ENCODE results near the gene ARPIN.

ARPIN gene

GRCh38 chr15:89899295-89899945 is 13.3 kb downstream of the ARPIN start:
- no peak for TF ChIP-seq CTCF (IDR thresholded peaks at IDR 0.05)
- TF ChIP-seq ZFX (IDR thresholded peaks at IDR 0.05; ENCODE audit: borderline replicate concordance) = no peak
- no peak overlapping the region for H3K27ac ChIP-seq

- TF ChIP-seq CTCF (IDR thresholded peaks at IDR 0.05) (peak; percentile 15; the same call in 1 of the 2 replicates), ZFX (IDR thresholded peaks at IDR 0.05; ENCODE audit: borderline replicate concordance) (no peak)
Measured at GRCh38 chr15:89898614-89899294, 14.0 kb downstream of the ARPIN start.

GRCh38 chr15:89898146-89898545 is 14.6 kb downstream of the ARPIN start:
- TF ChIP-seq ZFX (IDR thresholded peaks at IDR 0.05; ENCODE audit: borderline replicate concordance) (no peak), CTCF (IDR thresholded peaks at IDR 0.05) (no peak)
- H3K27ac ChIP-seq = no peak overlapping the region

More at GRCh38 chr15:89898614-89899294, 14.0 kb downstream of the ARPIN start:
- H3K27ac ChIP-seq = no peak overlapping the region

GRCh38 chr15:89893696-89894447 is 18.9 kb downstream of the ARPIN start, which contains the start of gene AP3S2:
Gene AP3S2, minus strand, starts transcription at chr15:89893994. Its CDS starts 45 bp downstream, at chr15:89893949.
- peak within 1 kb of the TSS; percentile 97 for H3K27ac ChIP-seq
- TF ChIP-seq CTCF (IDR thresholded peaks at IDR 0.05) = no peak
- TF ChIP-seq ZFX (IDR thresholded peaks at IDR 0.05; ENCODE audit: borderline replicate concordance) = no peak

- no peak for TF ChIP-seq CTCF (IDR thresholded peaks at IDR 0.05)
- TF ChIP-seq ZFX (IDR thresholded peaks at IDR 0.05; ENCODE audit: borderline replicate concordance) = no peak
Measured at GRCh38 chr15:89893027-89893426, 19.7 kb downstream of the ARPIN start.

GRCh38 chr15:89888214-89888804 is 24.4 kb downstream of the ARPIN start:
- H3K27ac ChIP-seq = no peak overlapping the region
- TF ChIP-seq ZFX (IDR thresholded peaks at IDR 0.05; ENCODE audit: borderline replicate concordance) = no peak
- peak; percentile 64 for TF ChIP-seq CTCF (IDR thresholded peaks at IDR 0.05)

More at GRCh38 chr15:89893027-89893426, 19.7 kb downstream of the ARPIN start:
- peak overlapping the region; percentile 97 for H3K27ac ChIP-seq
